H1 (cell line): ENCODE measurements around the gene DMRT1. TPM values are rescaled to one million over a fixed set of nuclear protein-coding genes. Genes with fewer than 3 reads are reported as not detected.

Source experiments
- CTCF ChIA-PET: fragments of 300-600 bp; sonication (Branson Sonifier 250); formaldehyde crosslinking; loops from one replicate; lab custom pipeline; 2021; ENCODE audit not compliant: partially characterized antibody; lab: Charles Lee
- POLR2A ChIA-PET: fragments of 300-600 bp; sonication (Branson Sonifier 250); formaldehyde crosslinking; loops from one replicate; lab custom pipeline; 2021; ENCODE audit warnings: inconsistent platforms; ENCODE audit not compliant: partially characterized antibody; lab: Charles Lee
- DNase-seq, 2 experiments: peaks; one replicate each; pipeline versions ENCODE4 v3.0.0 to v3.0.0-alpha.2; 2010 to 2022; ENCODE audit warnings: low spot score in 2 of 2, low read depth in 1 of 2, mixed read lengths in 1 of 2
- FAIRE-seq: peaks from 2 replicates; lab custom pipeline; 2011; peaks lifted over from hg19 to GRCh38; lab: Jason Lieb, UNC
- H2AFZ ChIP-seq: 2 replicates; pipeline ENCODE4 v1.8.1; 2012; ENCODE audit warnings: low read length, inconsistent platforms
- H2AK5ac ChIP-seq: 2 replicates; pipeline ENCODE4 v1.6.1; 2013; ENCODE audit warnings: low read depth, low read length
- H2BK120ac ChIP-seq: replicated peaks from 2 replicates; pipeline ENCODE3; 2013; ENCODE audit warnings: low read depth, low read length, inconsistent platforms
- H2BK12ac ChIP-seq: 2 replicates; pipeline ENCODE4 v1.6.1; 2013; ENCODE audit warnings: low read depth, low read length
- H2BK15ac ChIP-seq: 2 replicates; pipeline ENCODE4 v1.6.1; 2013; ENCODE audit warnings: low read length
- H2BK20ac ChIP-seq: 2 replicates; pipeline ENCODE4 v1.6.1; 2013; ENCODE audit warnings: low read length
- H2BK5ac ChIP-seq: 2 replicates; pipeline ENCODE4 v1.6.1; 2013; ENCODE audit warnings: low read depth, low read length
- H3K14ac ChIP-seq: 2 replicates; pipeline ENCODE4 v1.6.1; 2013; ENCODE audit warnings: inconsistent platforms; ENCODE audit not compliant: insufficient read length
- H3K18ac ChIP-seq: 2 replicates; pipeline ENCODE4 v1.6.1; 2013; ENCODE audit warnings: low read length; ENCODE audit errors: extremely low read depth
- H3K23ac ChIP-seq: 2 replicates; pipeline ENCODE4 v1.6.1; 2013; ENCODE audit warnings: inconsistent platforms; ENCODE audit not compliant: insufficient read length
- H3K23me2 ChIP-seq: 2 replicates; pipeline ENCODE4 v1.6.1; 2013; ENCODE audit warnings: low read depth, low read length
- H3K27ac ChIP-seq: 2 replicates; pipeline ENCODE4 v1.6.1; 2011; ENCODE audit warnings: low read depth, low read length, inconsistent platforms
- H3K27me3 ChIP-seq, 4 experiments: replicated peaks in 1 of 4; 1 replicate in 1 of 4; 2 replicates in 3 of 4; pipeline versions ENCODE4 v1.6.1 to v1.8.1; 2011 to 2013; ENCODE audit warnings: low read length in 3 of 4, mild to moderate bottlenecking in 3 of 4, inconsistent platforms in 2 of 4, mixed read lengths in 2 of 4, moderate library complexity in 1 of 4; ENCODE audit not compliant: control insufficient read depth in 3 of 4, insufficient read depth in 3 of 4; ENCODE audit errors: extremely low read depth in 1 of 4
- H3K36me3 ChIP-seq, 4 experiments: 2 replicates each; pipeline versions ENCODE4 v1.6.1 to v1.8.1; 2011 to 2013; ENCODE audit warnings: mild to moderate bottlenecking in 4 of 4, low read length in 3 of 4, moderate library complexity in 2 of 4, control low read depth in 1 of 4, inconsistent platforms in 1 of 4; ENCODE audit not compliant: insufficient read depth in 4 of 4, control insufficient read depth in 2 of 4
- H3K4ac ChIP-seq: replicated peaks from 2 replicates; pipeline ENCODE3; 2013; ENCODE audit warnings: low read length, low read depth, mixed read lengths, inconsistent platforms; ENCODE audit not compliant: insufficient read length
- H3K4me1 ChIP-seq, 4 experiments: replicated peaks in 1 of 4; 1 replicate in 1 of 4; 2 replicates in 3 of 4; pipeline versions ENCODE4 v1.6.1 to v1.8.1; 2011 to 2013; ENCODE audit warnings: low read length in 3 of 4, inconsistent platforms in 2 of 4, mixed read lengths in 1 of 4; ENCODE audit not compliant: insufficient read depth in 4 of 4, control insufficient read depth in 3 of 4
- H3K4me2 ChIP-seq, 2 experiments: 2 replicates each; pipeline versions ENCODE4 v1.6.1 to v1.8.1; 2011 to 2013; ENCODE audit warnings: low read depth in 2 of 2, low read length in 2 of 2, control low read depth in 1 of 2, inconsistent platforms in 1 of 2, mild to moderate bottlenecking in 1 of 2; ENCODE audit not compliant: insufficient read depth in 1 of 2
- H3K4me3 ChIP-seq, 4 experiments: fragments of 200-600, 300-600 bp in 1 of 4; sonication (generic), shearing (Covaris generic), sonication (Bioruptor Twin) in 1 of 4; 2 replicates each; pipeline versions ENCODE4 v1.5.1 to v1.8.1; 2011 to 2016; ENCODE audit warnings: low read length in 4 of 4, low read depth in 3 of 4, control low read depth in 2 of 4, inconsistent platforms in 2 of 4, mild to moderate bottlenecking in 2 of 4, mixed read lengths in 1 of 4, moderate library complexity in 1 of 4; ENCODE audit not compliant: insufficient read depth in 2 of 4; ENCODE audit errors: extremely low read depth in 1 of 4
- H3K56ac ChIP-seq: replicated peaks from 2 replicates; pipeline ENCODE3; 2013; ENCODE audit warnings: low read depth, mild to moderate bottlenecking, mixed read lengths, low read length, inconsistent platforms; ENCODE audit not compliant: insufficient read length
- H3K79me1 ChIP-seq: 2 replicates; pipeline ENCODE4 v1.6.1; 2013; ENCODE audit warnings: low read depth, low read length, control low read depth
- H3K79me2 ChIP-seq, 2 experiments: 2 replicates each; pipeline versions ENCODE4 v1.6.1 to v1.8.1; 2012 to 2013; ENCODE audit warnings: low read length in 2 of 2, mild to moderate bottlenecking in 2 of 2, inconsistent platforms in 1 of 2; ENCODE audit not compliant: insufficient read depth in 2 of 2, control insufficient read depth in 1 of 2
- H3K9ac ChIP-seq, 4 experiments: replicated peaks in 1 of 4; 1 replicate in 1 of 4; 2 replicates in 3 of 4; pipeline versions ENCODE4 v1.6.1 to v1.8.1; 2011 to 2013; ENCODE audit warnings: low read depth in 3 of 4, low read length in 3 of 4, control low read depth in 2 of 4, mild to moderate bottlenecking in 2 of 4, moderate library complexity in 2 of 4, inconsistent platforms in 1 of 4; ENCODE audit errors: extremely low read depth in 1 of 4
- H3K9me3 ChIP-seq, 2 experiments: 2 replicates each; pipeline versions ENCODE4 v1.6.1 to v1.8.1; 2012 to 2013; ENCODE audit warnings: mild to moderate bottlenecking in 2 of 2, moderate library complexity in 2 of 2, control low read depth in 1 of 2, inconsistent platforms in 1 of 2, low read depth in 1 of 2, low read length in 1 of 2, mixed read lengths in 1 of 2; ENCODE audit not compliant: insufficient read depth in 2 of 2
- H4K20me1 ChIP-seq, 2 experiments: replicated peaks in 1 of 2; 2 replicates each; pipeline versions ENCODE3 to v1.8.1; 2011 to 2013; ENCODE audit warnings: inconsistent platforms in 2 of 2, low read length in 2 of 2, mild to moderate bottlenecking in 1 of 2; ENCODE audit not compliant: insufficient read depth in 2 of 2, control insufficient read depth in 1 of 2
- H4K5ac ChIP-seq: 2 replicates; pipeline ENCODE4 v1.6.1; 2013; ENCODE audit warnings: low read length, low read depth, mixed read lengths, inconsistent platforms; ENCODE audit not compliant: insufficient read length
- H4K8ac ChIP-seq: 2 replicates; pipeline ENCODE4 v1.8.0; 2013; ENCODE audit warnings: mild to moderate bottlenecking, moderate library complexity, low read length, inconsistent platforms; ENCODE audit not compliant: insufficient read depth; ENCODE audit errors: extremely low read depth
- H4K91ac ChIP-seq: replicated peaks from 2 replicates; pipeline ENCODE3; 2013; ENCODE audit warnings: low read length, mixed read lengths, inconsistent platforms; ENCODE audit not compliant: insufficient read length
- ATF2 ChIP-seq: IDR thresholded peaks from 2 replicates; pipeline ENCODE4 v1.6.1; 2012; ENCODE audit warnings: low read length, inconsistent platforms
- CTBP2 ChIP-seq: IDR thresholded peaks from 2 replicates; pipeline ENCODE4 v1.7.0; 2011; ENCODE audit warnings: borderline replicate concordance, mild to moderate bottlenecking, moderate library complexity, mixed read lengths, low read length; ENCODE audit not compliant: insufficient read depth, insufficient read length
- CTCF ChIP-seq, 3 experiments: IDR thresholded peaks; 1 replicate in 2 of 3; 2 replicates in 1 of 3; pipeline versions ENCODE4 v1.5.1 to v1.6.1; 2011; ENCODE audit warnings: low read length in 3 of 3, mild to moderate bottlenecking in 3 of 3, inconsistent platforms in 2 of 3, low read depth in 1 of 3, moderate library complexity in 1 of 3; ENCODE audit not compliant: insufficient read depth in 1 of 3; ENCODE audit errors: control extremely low read depth in 1 of 3
- EP300 ChIP-seq, 2 experiments: IDR thresholded peaks; 1 replicate in 1 of 2; 2 replicates in 1 of 2; pipeline ENCODE4 v1.6.1; 2011 to 2012; ENCODE audit warnings: low read depth in 2 of 2, low read length in 2 of 2, mild to moderate bottlenecking in 2 of 2, borderline replicate concordance in 1 of 2, inconsistent platforms in 1 of 2, moderate library complexity in 1 of 2
- HDAC6 ChIP-seq: IDR thresholded peaks from one replicate; pipeline ENCODE4 v1.7.1; 2012; ENCODE audit warnings: low read depth, mild to moderate bottlenecking, inconsistent platforms, low read length, moderate library complexity
- POLR2AphosphoS5 ChIP-seq: IDR thresholded peaks from 2 replicates; pipeline ENCODE4 v1.6.1; 2011; ENCODE audit warnings: low read depth, low read length
- RFX5 ChIP-seq: IDR thresholded peaks from 2 replicates; pipeline ENCODE4 v1.6.1; 2011; ENCODE audit warnings: low read depth, low read length, improper control_type of control experiment, borderline replicate concordance
- SP1 ChIP-seq: IDR thresholded peaks from 2 replicates; pipeline ENCODE4 v1.6.1; 2011; ENCODE audit warnings: low read depth, low read length
- YY1 ChIP-seq: IDR thresholded peaks from 2 replicates; pipeline ENCODE4 v1.6.1; 2011; ENCODE audit warnings: low read depth, mild to moderate bottlenecking, low read length
- WGBS, 2 experiments: shearing (Covaris generic) in 1 of 2; methylation state at CpG; one replicate each; pipeline versions ENCODE4 v1.1.6 to v1.1.7; 2013 to 2015; ENCODE audit warnings: low lambda C conversion rate in 2 of 2, mixed read lengths in 2 of 2, inconsistent platforms in 1 of 2, low coverage in 1 of 2, missing lambda C conversion rate in 1 of 2; ENCODE audit not compliant: insufficient replicate concordance in 2 of 2, insufficient coverage in 1 of 2, insufficient read length in 1 of 2; ENCODE audit errors: extremely low coverage in 1 of 2, missing lambda C conversion rate in 1 of 2; 5-methylcytosine and 5-hydroxymethylcytosine counted together
- polyA plus RNA-seq, 7 experiments: library from polyadenylated mRNA; depleted of rRNA in 3 of 7; stranded (reverse) in 5 of 7; unstranded in 2 of 7; fragments of >200 nt in 5 of 7; fragments of 200-250 nt in 2 of 7; gene quantifications; 1 replicate in 5 of 7; 2 replicates in 1 of 7; 4 replicates in 1 of 7; pipeline versions ENCODE4 v1.2.1 to v1.2.3, GENCODE V29; 2011 to 2013; ENCODE audit warnings: missing spikeins in 2 of 7, mixed read lengths in 2 of 7
- total RNA-seq: library from RNA; stranded (reverse); fragmentation: NEBNext Ultra II Directional; extraction: Animal tissue kit (Norgen Biotek cat#: 25700); gene quantifications from 2 replicates; pipeline ENCODE4 v1.2.1, GENCODE V29; 2021

DMRT1 gene
- total and polyA plus RNA-seq, 2 of the 8 experiments (the other 6 are each of a cell fraction or from before 2014, with no cell fraction given), result 0.15 TPM; not detected in 1

- Histone ChIP-seq H2BK5ac (no peak overlapping the region), H3K4me2 (no peak overlapping the region), H3K14ac (no peak overlapping the region), H3K9me3 (peaks cover 17 to 34% of the 10 kb centered on the region in 2 experiments), H3K4me3 (no peak overlapping the region), H3K23me2 (0 out of 2 replicates have a peak, but pooled peaks cover 2% of the 10 kb centered on the region), H3K56ac (no peak overlapping the region), H3K9ac (no peak overlapping the region), H2AFZ (no peak overlapping the region), H3K23ac (no peak overlapping the region), H3K4me1 (no peaks in the 10 kb centered on the region), H3K27me3 (no peaks in the 10 kb centered on the region), H2BK15ac (no peak overlapping the region), H3K18ac (no peak overlapping the region), H2BK12ac (no peak overlapping the region), H2BK20ac (no peak overlapping the region), H4K5ac (no peak overlapping the region), H3K4ac (no peak overlapping the region), H2AK5ac (no peak overlapping the region), H3K36me3 (no peaks in the 10 kb centered on the region), H3K79me1 (no peaks in the 10 kb centered on the region), H4K20me1 (no peaks in the 10 kb centered on the region), H4K91ac (no peak overlapping the region), H3K79me2 (no peaks in the 10 kb centered on the region), H3K27ac (no peak overlapping the region), H2BK120ac (no peak overlapping the region), H4K8ac (no peak overlapping the region)
- CTCF ChIA-PET, result interaction anchor here (0.7 to 2.1 kb wide), 4 partner anchors 12 to 21 kb away, joined by 3 to 5 read pairs (median 3); no protein-coding TSS in a partner anchor
- POLR2A ChIA-PET, result no interaction called here
- WGBS, 2 experiments, result 84% methylated on average over 4 of the region's 4 CpGs; no CpG with 5 or more reads in 1 of the 2 experiments
- FAIRE-seq (no peak), DNase-seq (no peak)
- TF ChIP-seq RFX5 (no peak), ATF2 (no peak), CTBP2 (no peak), HDAC6 (no peak), SP1 (no peak), YY1 (no peak), EP300 (IDR thresholded peaks at IDR 0.05; ENCODE audit: borderline replicate concordance in 1 of 2, low read depth in 2 of 2, low read length in 2 of 2) (no peak), POLR2AphosphoS5 (no peak), CTCF (IDR thresholded peaks at IDR 0.05; ENCODE audit: control extremely low read depth in 1 of 3, insufficient read depth in 1 of 3, low read depth in 1 of 3, low read length in 3 of 3) (no peak)
Observed at GRCh38 chr9:994005-994404, 152.5 kb downstream of the DMRT1 start.
